HepG2 (cell line): ENCODE measurements around the gene GRIFIN.

Source experiments
- CTCF ChIP-seq: sonication (generic); formaldehyde crosslinking; IDR thresholded peaks from 2 replicates; pipeline ENCODE4 v1.5.0; 2020; ENCODE audit warnings: mild to moderate bottlenecking, missing genetic modification reagents, moderate library complexity
- NBN ChIP-seq: fragments of 450-650 bp; conservative IDR thresholded peaks from 2 replicates; pipeline ENCODE4 v1.6.1; 2017
- REST ChIP-seq, 2 experiments: IDR thresholded peaks; 2 replicates each; pipeline ENCODE4 v1.6.1; 2011 to 2012; ENCODE audit warnings: low read length in 2 of 2, borderline replicate concordance in 1 of 2, low read depth in 1 of 2, mild to moderate bottlenecking in 1 of 2, moderate library complexity in 1 of 2
- TOE1 ChIP-seq: sonication (generic); formaldehyde crosslinking; IDR thresholded peaks from 2 replicates; pipeline ENCODE4 v1.4.0; 2020; ENCODE audit warnings: mild to moderate bottlenecking, missing genetic modification reagents
- ZBTB37 ChIP-seq: sonication (generic); formaldehyde crosslinking; IDR thresholded peaks from 2 replicates; pipeline ENCODE4 v1.4.0; 2020; ENCODE audit warnings: mild to moderate bottlenecking, missing genetic modification reagents
- ZKSCAN8 ChIP-seq: IDR thresholded peaks from 2 replicates; pipeline ENCODE4 v1.6.1; 2016; ENCODE audit warnings: borderline replicate concordance, missing genetic modification reagents, missing compliant biosample characterization
- ZNF737 ChIP-seq: sonication (generic); formaldehyde crosslinking; IDR thresholded peaks from 2 replicates; pipeline ENCODE4 v1.5.0; 2020; ENCODE audit warnings: missing genetic modification reagents, mild to moderate bottlenecking, borderline replicate concordance

GRCh38 chr7:2435146-2435545 lies 41.1 kb downstream of the GRIFIN start:
- no peak for TF ChIP-seq ZKSCAN8 (CRISPR knock-in tag)
- TF ChIP-seq NBN = no peak
- no peak for TF ChIP-seq ZBTB37 (CRISPR knock-in tag)
- TF ChIP-seq ZNF737 (CRISPR knock-in tag) = no peak
- no peak for TF ChIP-seq TOE1 (CRISPR knock-in tag)
- no peak for TF ChIP-seq CTCF
- TF ChIP-seq REST (IDR thresholded peaks at IDR 0.05; ENCODE audit: borderline replicate concordance in 1 of 2, low read depth in 1 of 2, low read length in 2 of 2) = no peak
